ENCODE data around the gene PDLIM4. TPM values are rescaled to one million over a fixed set of nuclear protein-coding genes. Genes with fewer than 3 reads are reported as not detected.

Gene PDLIM4
- total RNA-seq, 4 donors from 2014 or later: 32.4 to 90.9 (median 50.8) TPM

GRCh38 chr5:132305420-132305819 is 47.9 kb downstream of the PDLIM4 start:
- peaks cover 0 to 17% (median 0%) of the 10 kb centered on the region in 4 donors for H3K9me3 ChIP-seq
- WGBS, 2 donors: 88 to 91% methylated on average over 2 of the region's 2 CpGs
- peaks cover 0 to 10% (median 0%) of the 10 kb centered on the region in 4 donors for H3K4me1 ChIP-seq
- DNase-seq (ENCODE audit: low spot score in 2 of 2): no peak
- TF ChIP-seq POLR2A (IDR thresholded peaks at IDR 0.05) (no peak), CTCF (IDR thresholded peaks at IDR 0.05) (no peak), EP300 (IDR thresholded peaks at IDR 0.05) (no peak)
- H3K27ac ChIP-seq: no peak overlapping the region
- peaks cover 0 to 15% (median 0%) of the 10 kb centered on the region in 3 donors for H3K36me3 ChIP-seq
- H3K27me3 ChIP-seq: no peaks in the 10 kb centered on the region
- H3K4me3 ChIP-seq: no peak overlapping the region

GRCh38 chr5:132308701-132309100 is 51.2 kb downstream of the PDLIM4 start:
- H3K4me1 ChIP-seq: peaks cover 0 to 17% (median 0%) of the 10 kb centered on the region in 4 donors
- peaks cover 0 to 17% (median 0%) of the 10 kb centered on the region in 4 donors for H3K9me3 ChIP-seq
- no peaks in the 10 kb centered on the region for H3K27me3 ChIP-seq
- H3K4me3 ChIP-seq: no peak overlapping the region
- no peak for DNase-seq (ENCODE audit: low spot score in 2 of 2)
- TF ChIP-seq POLR2A (IDR thresholded peaks at IDR 0.05) (no peak), EP300 (IDR thresholded peaks at IDR 0.05) (no peak), CTCF (IDR thresholded peaks at IDR 0.05) (no peak)
- H3K36me3 ChIP-seq: peaks cover 0 to 17% (median 0%) of the 10 kb centered on the region in 3 donors
- no peak overlapping the region for H3K27ac ChIP-seq
- WGBS, 2 donors: 93 to 100% methylated on average over 4 of the region's 4 CpGs

- H3K36me3 ChIP-seq: peaks cover 0 to 23% (median 0%) of the 10 kb centered on the region in 3 donors
- no peak overlapping the region for H3K4me3 ChIP-seq
- no peak for DNase-seq (ENCODE audit: low spot score in 2 of 2)
- no peak for TF ChIP-seq POLR2A (IDR thresholded peaks at IDR 0.05)
- TF ChIP-seq CTCF (IDR thresholded peaks at IDR 0.05): no peak
- TF ChIP-seq EP300 (IDR thresholded peaks at IDR 0.05): no peak
- H3K27me3 ChIP-seq: no peaks in the 10 kb centered on the region
- peak overlapping the region in 2 of 4 donors; percentile 21 to 44 for H3K27ac ChIP-seq
- peaks cover 0 to 17% (median 0%) of the 10 kb centered on the region in 4 donors for H3K4me1 ChIP-seq
- H3K9me3 ChIP-seq: peaks cover 0 to 14% (median 0%) of the 10 kb centered on the region in 4 donors
These were observed 52.2 kb downstream of the PDLIM4 start for GRCh38 chr5:132309679-132310078.

GRCh38 chr5:132310141-132310834 is 52.8 kb downstream of the PDLIM4 start:
- H3K4me1 ChIP-seq: peaks cover 0 to 17% (median 0%) of the 10 kb centered on the region in 4 donors
- WGBS, 2 donors: 36 to 39% methylated on average over 11 of the region's 11 CpGs
- peak overlapping the region in 2 of 4 donors; percentile 21 to 44 for H3K27ac ChIP-seq
- H3K36me3 ChIP-seq: peaks cover 0 to 23% (median 0%) of the 10 kb centered on the region in 3 donors
- TF ChIP-seq CTCF (IDR thresholded peaks at IDR 0.05): no peak
- no peak for TF ChIP-seq EP300 (IDR thresholded peaks at IDR 0.05)
- TF ChIP-seq POLR2A (IDR thresholded peaks at IDR 0.05): no peak
- H3K27me3 ChIP-seq: no peaks in the 10 kb centered on the region
- DNase-seq (ENCODE audit: low spot score in 2 of 2): no peak
- peaks cover 0 to 8% (median 0%) of the 10 kb centered on the region in 4 donors for H3K9me3 ChIP-seq
- no peak overlapping the region for H3K4me3 ChIP-seq

GRCh38 chr5:132313366-132313765 is 55.9 kb downstream of the PDLIM4 start:
- Histone ChIP-seq H3K36me3 (peaks cover 0 to 24% (median 0%) of the 10 kb centered on the region in 3 donors), H3K4me1 (peaks cover 0 to 17% (median 0%) of the 10 kb centered on the region in 4 donors), H3K27ac (no peak overlapping the region), H3K9me3 (no peaks in the 10 kb centered on the region), H3K27me3 (no peaks in the 10 kb centered on the region), H3K4me3 (no peak overlapping the region)
- TF ChIP-seq CTCF (IDR thresholded peaks at IDR 0.05) (no peak), EP300 (IDR thresholded peaks at IDR 0.05) (no peak), POLR2A (IDR thresholded peaks at IDR 0.05) (no peak)
- DNase-seq (ENCODE audit: low spot score in 2 of 2): no peak
- 86 to 91% methylated on average over 4 of the region's 4 CpGs for WGBS, 2 donors
